NCI-H226 (cell line): ENCODE data around the gene SPESP1.
"Not testable (repeated sequence)": the region's sequence is repeated elsewhere in the genome, so short reads cannot be mapped to it uniquely, and the experiment has no call there.

ENCODE experiments used
- DNase-seq: peaks from one replicate; pipeline ENCODE4 v3.0.0-alpha.2; 2015

Gene SPESP1

DNA sequence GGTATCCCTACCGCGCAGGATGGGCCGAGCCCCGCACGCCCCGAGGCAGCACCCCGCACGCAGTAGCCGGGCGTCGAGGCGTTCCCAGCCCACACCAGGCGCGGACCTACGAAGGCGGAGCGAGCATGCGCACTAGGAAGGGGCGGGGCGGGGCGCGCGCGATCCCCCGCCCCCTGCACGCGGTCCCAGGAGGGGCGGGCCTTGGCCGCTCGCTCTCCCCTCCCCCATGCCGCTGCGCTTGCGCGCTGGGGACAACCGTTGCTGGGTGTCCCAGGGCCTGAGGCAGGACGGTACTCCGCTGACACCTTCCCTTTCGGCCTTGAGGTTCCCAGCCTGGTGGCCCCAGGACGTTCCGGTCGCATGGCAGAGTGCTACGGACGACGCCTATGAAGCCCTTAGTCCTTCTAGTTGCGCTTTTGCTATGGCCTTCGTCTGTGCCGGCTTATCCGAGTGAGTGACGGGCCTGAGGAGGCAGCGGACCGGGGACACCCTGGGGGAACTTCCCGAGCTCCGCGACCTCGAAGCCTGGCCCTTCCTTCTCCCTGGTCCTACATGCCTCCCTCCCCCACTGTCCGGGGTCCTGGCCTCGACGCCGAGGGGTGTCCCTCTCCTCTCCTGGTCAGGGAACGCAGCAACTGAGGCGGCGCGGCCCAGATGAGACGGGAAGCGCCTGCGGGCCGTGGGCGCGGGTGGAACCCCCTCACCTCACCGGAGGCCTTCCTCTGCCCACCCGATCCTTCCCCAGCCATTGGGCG, at the start of gene SPESP1:
Gene SPESP1, plus strand, starts transcription at position 258 of the 755 bp plus-strand sequence. Its CDS starts 129 bp downstream, at position 387.
- no peak for DNase-seq

DNA sequence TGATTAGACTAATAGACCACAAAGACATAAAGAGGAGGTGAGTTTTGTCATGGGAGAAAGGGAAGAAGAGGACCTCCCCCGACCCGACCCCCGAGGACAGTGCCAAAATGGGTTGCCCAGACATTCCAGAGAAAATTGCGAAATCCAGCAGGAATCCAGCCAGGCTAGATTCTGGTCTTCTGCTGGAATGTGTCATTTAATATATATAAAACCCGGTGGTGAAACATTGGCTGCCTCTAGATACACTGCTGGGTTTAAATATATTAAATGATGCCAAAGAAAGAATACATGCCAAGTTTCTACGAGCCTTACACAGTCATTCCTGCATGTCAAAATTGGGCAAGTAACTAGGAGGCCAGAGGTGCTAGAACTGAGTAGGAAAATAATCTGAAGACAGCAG, 45.3 kb upstream of the SPESP1 start:
- DNase-seq: peak; percentile 86

DNA sequence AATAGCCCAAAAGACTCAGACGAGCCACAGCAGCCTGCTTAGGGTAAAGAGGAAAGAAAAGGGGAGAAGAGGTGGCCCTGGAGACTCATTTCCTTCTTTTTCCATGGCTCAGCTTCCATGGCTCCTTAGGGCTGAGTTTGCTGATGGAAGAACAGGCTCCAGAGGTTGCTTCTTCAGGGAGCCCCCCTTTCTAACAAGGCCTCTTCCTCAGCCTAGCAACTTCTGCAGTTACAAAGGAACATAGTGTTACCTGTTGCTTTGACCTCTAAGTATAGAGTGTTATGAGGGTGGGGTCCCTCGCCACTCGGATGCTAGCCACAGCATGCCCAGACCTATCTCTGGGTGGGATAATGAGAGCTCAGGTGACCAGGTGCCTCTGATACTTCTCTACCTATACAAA, 43.2 kb upstream of the SPESP1 start:
- DNase-seq: no peak

DNA sequence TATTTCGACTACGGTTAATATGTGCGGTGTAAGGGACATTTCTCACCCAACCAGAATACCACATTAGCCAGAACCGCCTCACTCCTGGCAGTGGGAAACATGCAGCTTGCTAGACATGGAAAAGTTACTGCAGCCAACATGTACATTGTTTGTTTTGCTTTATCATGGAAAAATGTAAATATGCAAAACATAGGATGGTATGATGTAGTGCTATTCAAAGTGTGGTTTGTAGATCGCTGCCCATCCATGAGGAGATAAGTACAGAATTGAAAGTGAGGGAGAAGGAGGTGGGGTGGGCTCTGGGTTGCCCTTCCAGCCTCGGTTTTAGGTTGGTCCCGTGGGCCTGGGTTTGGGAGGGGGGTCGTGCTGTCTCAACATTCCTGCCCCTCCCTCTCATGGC, 42.5 kb upstream of the SPESP1 start:
- DNase-seq: no peak

DNA sequence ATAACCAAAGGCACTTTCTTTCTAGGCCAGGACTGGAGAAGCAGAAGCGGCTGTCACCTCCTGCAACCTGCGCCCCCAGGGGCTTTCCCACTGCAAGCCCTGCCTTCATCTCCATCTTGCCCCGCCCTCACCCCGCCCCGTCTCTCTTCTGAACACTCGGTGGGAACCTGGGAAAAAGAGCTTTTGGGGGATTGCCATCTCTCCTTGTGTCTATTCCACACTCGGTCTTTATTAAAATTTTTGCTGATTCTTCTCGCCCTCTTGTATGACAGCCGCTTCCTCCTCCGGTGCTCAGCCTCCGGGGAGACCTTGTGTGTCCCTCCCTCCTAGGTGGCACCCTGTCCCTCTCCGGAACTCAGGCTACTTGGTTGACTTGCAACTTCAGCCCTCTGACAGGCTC, 41.9 kb upstream of the SPESP1 start:
- no peak for DNase-seq

DNA sequence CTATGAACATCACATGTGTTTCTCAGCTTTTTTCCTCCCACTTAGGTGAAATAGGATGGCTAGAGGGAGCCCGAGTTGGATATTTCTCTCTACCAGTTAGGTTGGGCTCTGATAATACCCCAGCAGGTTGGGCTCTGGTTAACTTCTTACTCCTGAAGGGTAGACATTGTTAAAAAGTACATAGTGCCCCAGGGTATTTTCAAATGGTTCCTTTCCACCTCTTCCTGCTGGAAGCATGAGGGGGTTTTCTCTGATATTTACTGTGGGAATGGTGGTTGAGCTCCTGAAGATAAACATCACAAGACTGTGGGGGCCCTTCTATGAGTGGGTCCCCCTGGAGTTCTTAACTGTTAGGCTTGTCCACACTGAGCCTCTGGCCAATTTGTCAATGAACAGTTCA, 36.1 kb upstream of the SPESP1 start:
- no peak for DNase-seq

DNA sequence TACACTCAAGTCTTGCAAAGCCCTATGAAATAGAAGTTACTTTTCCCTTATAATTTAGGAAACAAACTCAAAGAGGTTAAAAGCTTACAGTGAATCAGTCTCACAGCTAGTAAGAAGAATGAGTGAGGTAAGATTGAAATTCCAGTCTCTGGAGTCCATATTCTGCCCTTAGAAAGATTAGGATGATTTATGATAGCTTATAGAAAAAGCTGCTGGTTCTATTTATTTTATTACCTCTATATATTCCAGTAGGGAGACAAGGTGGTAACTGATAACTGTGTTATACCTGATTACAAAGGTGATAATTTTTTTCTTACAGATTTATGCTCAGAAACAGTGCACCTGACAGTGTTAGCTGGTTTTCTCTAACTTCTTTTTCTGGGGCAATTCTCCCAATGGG, 34.1 kb upstream of the SPESP1 start:
- no peak for DNase-seq

DNA sequence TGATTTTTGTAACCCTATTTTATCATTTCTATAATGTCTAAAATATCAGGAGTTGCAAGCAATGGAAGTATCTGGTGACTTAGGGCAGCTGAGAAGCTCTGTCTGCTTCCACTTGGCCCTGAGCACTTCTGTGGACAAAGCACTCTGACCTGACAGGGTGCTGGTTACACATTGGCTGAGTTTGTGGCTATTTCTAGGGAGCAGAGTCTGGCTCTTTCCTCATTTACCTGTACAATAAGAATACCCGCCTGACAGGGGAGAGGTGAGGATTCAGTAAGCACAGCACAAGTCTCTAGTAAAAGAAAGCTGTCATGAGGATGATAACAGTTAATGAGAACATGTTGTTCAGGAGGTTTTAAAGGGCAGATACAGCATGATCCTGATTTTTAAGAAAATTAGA, 33.3 kb upstream of the SPESP1 start:
- no peak for DNase-seq

DNA sequence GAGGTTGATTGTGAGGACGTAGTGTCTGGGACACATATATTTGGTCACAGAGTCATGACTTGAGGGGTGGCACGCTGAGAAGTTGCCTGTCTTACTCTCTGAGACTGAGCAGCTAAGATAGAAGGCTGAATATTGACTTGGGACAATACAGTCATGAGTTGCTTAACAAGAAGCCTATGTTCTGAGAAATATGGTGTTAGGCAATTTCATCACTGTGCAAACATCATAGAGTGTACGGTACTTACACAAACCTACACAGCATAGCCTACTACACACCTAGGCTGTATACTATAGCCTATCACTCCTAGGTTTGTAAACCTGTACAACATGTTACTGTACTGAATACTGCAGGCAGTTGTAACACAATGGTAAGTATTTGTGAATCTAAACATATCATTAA, 30.3 kb upstream of the SPESP1 start:
- DNase-seq: no peak

DNA sequence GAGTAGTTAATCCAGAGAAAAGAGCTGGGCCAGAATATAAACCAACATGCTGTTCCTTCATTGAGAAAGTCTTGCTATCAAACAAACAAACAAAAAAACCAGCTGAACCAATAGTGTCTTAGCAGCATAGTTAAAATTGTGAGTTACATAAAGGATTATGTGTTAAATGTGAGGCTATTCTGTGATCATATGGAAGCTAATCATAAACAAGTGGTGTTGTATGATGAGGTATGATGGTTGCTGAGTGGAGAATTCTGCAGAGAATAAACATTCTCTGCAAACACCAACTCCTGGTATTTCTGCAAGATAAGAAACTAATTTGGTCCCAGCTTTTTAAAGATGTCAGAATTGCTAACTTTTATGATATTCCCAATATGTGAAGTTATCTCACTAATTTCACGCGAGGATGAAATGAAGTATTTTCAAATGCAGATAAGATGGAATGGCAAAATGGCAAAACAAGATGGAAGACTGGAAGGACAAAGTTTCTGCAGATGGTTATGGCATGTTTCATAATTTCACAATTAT, 22.9 kb upstream of the SPESP1 start:
- no peak for DNase-seq

DNA sequence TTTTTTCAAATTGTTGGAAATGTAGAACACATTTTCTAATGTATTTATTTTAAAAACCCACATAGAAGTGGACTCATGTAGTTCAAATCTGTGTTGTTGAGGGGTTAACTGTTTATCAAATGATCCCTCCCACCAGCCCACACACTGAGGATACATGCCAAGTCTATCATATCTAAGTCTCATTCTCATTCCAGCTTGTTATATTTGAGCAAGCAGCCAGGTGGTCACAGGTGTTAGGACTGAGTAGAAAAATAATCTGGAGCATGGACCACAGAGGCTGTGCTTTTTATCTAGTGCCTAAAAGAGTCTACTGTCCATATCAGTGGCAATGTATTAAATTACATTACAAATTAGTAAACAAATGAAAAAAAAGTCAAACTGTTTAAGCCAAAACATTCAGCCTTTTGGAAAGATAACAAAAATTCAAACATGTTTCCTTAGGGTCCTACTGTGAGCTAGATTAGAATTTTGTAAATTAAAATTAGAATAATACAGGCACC, 20.7 kb upstream of the SPESP1 start:
- DNase-seq: no peak

DNA sequence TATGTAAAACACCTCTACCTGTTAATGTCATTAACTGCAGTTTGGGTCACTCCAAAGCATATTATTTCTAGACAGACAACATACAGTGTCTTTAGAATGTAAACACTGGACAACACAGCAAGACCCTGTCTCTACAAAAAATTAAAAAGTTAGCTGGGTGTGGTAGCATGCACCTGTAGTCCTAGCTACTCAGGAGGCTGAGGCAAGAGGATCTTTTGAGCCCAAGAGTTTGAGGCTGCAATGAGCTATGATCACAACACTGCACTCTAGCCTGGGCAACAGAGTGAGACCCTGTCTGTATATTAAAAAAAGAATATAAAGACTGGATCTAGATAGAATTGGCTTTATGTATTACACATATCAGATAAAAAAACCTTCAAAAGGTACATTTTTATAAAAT, 20.0 kb upstream of the SPESP1 start:
- DNase-seq: no peak

DNA sequence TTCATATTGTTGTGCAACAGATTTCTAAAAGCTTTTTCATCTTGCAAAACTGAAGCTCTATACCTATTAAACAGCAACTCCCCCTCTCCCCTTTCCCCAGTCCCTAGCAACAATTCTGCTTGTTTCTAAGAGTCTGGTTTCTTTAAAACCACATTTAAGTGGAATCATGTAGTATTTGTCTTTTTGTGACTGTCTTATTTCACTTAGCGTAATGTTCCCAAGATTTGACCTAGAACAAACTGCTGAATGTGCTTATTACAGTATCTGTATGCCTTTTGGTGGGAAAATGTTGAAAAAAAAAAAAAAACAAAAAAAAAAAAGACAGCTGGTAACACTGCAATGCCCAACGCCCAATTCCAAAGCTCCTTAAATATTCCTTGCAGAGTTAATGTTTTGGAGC, 19.5 kb upstream of the SPESP1 start:
- no peak for DNase-seq

DNA sequence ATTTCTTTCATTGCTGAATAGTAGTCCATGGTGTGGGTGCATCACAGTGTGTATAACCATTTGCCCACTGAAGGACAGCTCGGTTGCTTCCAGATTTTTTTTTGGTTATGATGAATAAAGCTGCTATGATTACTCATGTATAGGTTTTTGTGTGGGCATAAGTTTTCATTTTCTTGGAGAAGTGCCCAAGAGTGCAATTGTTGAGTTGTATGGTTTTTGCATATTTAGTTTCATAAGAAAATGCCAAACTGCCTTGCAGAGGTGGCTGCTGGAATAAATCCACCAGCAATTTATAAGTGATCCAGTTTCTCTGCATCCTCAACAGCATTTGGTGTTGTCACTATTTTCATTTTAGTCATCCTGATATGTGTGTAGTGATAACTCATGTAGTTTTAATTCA, 8.4 kb upstream of the SPESP1 start:
- DNase-seq: no peak

DNA sequence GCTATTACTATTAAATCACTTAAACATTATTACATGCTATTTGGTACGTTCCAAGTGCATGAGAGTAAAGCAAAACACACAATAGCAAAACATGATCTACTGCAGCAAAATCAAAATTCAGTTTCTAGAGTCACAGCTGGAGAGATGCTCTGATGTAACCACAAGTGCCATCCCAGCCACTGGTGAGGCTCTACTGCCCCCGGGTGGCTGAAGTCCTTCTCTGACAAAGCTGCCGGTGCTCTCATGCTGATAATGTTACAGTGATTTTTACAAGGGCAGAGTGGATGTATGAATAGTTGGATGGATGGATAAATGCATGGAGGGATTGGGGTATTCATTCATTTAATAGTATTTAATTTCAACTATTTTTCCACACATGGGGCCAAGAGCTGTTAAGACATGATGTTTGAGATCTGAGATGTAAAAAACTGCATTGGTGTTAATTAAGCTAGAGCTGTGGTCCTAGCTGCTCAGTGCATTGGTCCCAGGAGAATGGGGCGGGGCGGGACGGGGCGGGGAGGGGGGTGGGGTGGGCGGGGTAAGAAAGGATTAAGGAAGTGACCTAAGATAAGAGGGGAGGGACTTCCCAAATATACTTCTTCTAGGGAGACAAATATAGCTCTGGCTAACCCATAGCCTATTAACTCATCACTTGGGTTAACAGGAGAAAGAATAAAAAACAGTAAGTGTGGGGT, 5.3 kb upstream of the SPESP1 start:
- DNase-seq: peak; percentile 71

DNA sequence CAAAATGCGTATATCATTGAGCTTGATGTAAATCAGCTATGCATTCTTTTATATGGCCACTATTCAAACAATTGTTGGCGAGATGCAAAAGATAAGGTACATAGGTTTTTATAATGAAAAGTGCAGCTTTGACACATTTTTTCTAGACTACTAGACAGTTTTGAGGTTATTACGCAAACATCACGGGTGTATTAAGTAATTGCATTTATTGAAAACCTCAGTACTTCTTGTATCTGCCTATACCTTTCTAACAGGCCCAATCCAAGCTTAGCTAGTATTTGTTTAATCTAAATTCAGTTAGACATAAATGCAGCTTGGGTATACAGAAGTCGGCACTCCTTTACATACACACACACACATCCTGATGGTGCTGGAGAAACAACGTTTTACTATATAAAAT, 2.7 kb downstream of the SPESP1 start:
- no peak for DNase-seq

DNA sequence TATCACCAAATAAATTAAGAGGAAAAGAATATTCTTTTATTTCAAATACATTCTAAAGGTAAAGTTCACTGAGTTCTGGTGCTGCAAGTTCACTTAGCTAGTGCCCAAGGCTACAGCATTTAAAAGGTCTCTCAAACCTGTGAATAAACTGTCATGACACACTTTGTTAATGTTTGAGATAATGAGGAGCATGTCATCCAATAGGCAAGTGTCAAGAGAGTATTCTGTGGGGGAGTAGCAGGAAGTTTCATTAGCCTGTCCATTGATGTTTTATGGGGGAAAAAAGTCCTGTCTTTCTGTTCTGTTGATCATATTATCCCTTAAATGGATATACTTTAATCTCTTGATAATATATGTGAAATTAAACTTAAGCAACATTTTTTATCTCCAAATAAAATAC, 4.0 kb downstream of the SPESP1 start:
- peak; percentile 26 for DNase-seq

DNA sequence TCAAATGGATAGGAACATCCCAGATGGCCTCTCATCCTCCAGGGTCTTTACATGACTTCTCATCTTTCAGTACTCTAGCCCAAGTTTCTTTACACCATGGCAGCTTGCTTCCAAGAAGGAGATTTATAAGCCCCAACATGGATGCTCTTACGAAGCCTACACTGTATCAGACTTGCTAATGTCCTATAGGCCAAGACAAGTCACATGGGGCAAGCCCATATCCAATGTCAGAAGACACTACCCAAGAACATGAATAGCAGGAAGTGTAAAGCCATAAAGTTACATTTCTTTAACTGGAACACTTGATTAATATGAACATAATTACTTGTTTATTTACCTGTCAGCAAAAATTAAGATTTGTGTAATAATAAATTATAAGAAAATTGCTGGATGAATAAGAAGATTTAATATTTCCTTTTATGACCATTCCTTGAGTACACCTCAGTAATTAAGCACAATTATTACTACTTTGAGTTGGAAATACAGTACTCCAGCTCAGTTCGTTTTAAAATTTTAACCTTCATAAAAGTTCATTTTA, 5.1 kb downstream of the SPESP1 start:
- no peak for DNase-seq

DNA sequence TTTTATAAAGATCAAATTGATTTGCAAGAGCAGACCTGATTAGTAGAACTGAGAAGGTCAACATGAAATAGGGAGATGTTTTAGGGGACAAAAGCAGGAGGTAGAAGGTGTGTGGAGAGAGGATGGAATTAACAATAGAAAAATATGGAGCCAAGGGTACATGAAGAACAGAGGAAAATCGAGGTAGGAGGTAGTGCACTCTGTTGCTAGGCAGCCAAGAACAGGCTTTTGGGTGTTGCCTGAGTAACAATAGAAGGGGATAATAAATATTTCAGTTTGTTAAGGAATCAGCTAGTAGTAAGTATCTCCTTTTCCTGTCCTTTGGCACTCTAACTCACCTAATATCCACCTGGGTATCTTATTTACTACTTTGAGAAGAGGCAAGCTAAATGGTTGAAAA, 9.2 kb downstream of the SPESP1 start:
- no peak for DNase-seq

DNA sequence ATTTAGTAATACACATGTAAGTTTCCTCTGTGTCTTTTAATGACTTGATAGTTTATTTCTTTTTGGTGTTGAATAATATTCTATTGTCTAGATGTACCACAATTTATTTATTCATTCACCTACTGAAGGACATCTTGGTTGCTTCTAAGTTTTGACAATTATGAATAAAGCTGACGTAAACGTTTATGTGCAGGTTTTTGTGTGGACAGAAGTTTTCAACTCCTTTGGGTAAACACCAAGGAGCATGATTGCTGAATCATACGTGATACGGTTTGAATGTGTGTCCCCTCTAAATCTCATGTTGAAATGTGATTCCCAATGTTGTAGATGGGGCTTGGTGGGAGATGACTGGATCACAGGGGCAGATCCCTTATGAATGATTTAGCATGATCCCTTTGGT, 21.5 kb downstream of the SPESP1 start:
- no peak for DNase-seq

DNA sequence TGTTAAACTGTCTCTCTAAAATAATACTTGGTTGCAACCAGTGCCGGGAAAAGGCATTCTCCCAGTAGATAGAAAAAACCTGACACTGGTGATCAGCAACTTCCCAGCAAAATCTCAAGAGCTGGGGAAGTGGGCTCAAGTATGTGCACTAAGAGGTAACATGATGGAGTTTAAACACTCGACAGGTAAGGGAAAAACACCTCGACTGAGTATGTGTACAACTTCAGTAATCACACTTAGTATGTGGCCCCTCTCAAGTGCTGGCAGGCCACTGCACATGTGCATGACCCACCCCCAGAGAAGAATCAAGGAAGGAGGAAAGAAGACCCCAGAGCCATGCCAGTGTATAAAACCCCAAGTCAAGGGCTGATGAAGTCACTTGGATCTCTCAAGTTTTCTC, 27.4 kb downstream of the SPESP1 start:
- DNase-seq: no peak

DNA sequence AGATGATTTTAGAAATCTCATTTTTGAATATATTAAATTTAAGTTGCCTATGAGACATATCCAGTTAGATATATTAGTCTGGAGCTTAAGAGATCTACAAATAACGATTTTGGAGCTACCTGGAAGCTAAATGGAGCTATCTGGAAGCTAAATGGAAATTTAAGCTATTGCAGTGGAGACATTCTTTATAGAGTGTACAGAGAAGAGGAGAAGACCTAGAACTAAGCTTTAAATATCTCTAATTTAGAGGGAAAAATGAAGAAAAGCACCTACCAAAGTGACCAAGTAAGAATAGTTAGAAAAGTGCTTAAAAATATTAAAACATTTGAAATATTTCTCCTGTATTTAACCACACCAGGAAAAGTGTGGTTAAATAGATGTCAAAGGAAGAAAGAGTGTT, 28.3 kb downstream of the SPESP1 start:
- DNase-seq: no peak

DNA sequence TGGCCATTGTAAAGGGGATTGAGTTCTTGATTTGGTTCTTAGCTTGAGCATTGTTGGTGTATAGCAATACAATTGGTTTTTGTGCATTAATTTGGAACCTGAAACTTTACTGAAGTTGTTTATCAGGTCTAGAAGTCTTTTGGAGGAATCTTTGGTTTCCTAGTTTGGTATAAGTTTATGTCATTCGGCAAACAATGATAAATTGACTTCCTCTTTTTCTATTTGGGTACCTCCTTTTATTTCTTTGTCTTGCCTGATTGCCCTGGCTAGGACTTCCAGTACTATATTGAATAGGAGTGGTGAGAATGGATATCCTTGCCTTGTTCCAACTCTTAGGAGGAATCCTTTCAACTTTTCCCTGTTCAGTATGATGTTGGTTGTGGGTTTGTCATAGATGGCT, 32.1 kb downstream of the SPESP1 start:
- DNase-seq: no peak

DNA sequence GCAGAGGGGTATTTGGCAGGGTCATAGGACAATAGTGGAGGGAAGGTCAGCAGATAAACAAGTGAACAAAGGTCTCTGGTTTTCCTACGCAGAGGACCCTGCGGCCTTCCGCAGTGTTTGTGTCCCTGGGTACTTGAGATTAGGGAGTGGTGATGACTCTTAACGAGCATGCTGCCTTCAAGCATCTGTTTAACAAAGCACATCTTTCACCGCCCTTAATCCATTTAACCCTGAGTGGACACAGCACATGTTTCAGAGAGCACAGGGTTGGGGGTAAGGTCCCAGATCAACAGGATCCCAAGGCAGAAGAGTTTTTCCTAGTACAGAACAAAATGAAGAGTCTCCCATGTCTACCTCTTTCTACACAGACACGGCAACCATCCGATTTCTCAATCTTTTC, 33.4 kb downstream of the SPESP1 start:
- DNase-seq: not testable (repeated sequence)
